Measurements from ENCODE around the gene KIAA1671.

KIAA1671 gene

DNA sequence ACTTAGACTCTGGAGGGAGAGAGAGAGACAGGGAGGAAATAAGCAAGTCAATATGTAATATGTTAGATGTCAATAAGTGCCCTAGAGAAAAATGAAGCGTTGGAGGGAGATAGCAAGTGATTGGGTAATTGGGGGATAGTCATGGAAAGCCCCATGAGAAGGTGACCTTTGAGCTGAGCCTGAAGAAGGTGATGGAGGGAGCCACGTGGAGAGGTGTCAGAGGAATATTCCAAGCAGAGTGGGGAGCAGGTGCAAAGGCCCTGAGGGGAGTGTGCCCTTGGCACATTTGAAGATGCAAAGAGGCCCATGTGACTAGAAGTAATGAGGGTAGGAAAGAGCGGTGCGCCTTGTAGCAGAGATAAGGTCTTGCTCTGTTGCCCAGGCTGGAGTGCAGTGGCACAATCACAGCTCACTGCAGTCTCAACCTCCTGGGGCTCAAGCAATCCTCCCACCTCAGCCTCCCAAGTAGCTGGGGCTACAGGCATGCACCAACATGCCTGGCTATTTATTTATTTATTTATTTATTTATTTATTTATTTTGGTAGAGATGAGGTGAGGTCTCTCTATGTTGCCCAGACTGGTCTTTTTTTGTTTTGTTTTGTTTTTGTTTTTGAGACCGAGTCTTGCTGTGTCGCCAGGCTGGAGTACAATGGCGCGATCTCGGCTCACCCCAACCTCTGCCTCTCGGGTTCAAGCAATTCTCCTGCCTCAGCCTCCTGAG is 8.1 kb upstream of the KIAA1671 start:
- Mint-ChIP-seq H3K36me3 (ENCODE audit: low read depth) (no peaks in the 10 kb centered on the region), H3K4me3 (no peak overlapping the region), H3K27ac (no peak overlapping the region), H3K9me3 (no peaks in the 10 kb centered on the region), H3K27me3 (ENCODE audit: low read depth) (peaks cover 24% of the 10 kb centered on the region), H3K4me1 (ENCODE audit: low read depth) (peaks cover 6% of the 10 kb centered on the region)

DNA sequence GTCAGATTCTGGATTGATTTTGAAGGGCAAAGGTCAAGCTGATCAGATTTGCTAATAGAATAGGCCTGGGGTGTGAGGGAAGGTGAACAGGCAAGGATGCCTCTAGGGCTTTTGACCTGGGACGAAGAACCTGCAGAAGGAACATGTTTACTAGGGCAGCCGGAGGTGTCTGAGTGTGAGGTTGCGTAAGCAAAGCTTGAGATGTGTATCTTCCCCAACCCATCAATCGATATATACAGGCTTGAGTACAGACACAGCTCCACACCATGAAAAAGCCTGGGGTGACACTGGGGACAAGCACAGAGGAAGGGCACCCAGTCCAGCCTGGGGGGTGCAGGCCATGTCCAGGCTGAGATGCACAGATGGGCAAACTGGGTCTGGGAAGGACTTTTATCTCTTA is 7.1 kb upstream of the KIAA1671 start:
- no peak overlapping the region for H3K4me3 Mint-ChIP-seq
- H3K36me3 Mint-ChIP-seq (ENCODE audit: low read depth), result no peaks in the 10 kb centered on the region
- H3K4me1 Mint-ChIP-seq (ENCODE audit: low read depth), result peaks cover 14% of the 10 kb centered on the region
- peaks cover 34% of the 10 kb centered on the region for H3K27me3 Mint-ChIP-seq (ENCODE audit: low read depth)
- H3K27ac Mint-ChIP-seq, result no peak overlapping the region
- no peaks in the 10 kb centered on the region for H3K9me3 Mint-ChIP-seq

DNA sequence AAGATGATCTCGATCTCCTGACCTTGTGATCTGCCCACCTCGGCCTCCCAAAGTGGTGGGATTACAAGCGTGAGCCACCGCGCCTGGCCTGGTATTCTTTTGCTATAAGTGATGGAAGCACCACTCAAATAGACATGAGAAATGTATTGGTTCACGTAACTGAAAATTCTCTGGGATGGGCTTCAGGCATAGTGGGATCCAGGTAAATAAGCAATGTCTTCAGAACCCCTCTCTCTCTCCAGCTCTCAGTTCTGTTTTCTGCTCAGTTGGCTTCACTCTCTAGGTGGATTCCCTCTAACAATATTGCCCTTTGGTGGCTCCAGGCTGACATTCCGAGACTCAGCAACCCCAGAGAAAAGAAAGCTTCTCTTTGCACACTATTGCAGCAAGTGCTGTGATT is 5.1 kb upstream of the KIAA1671 start:
- Mint-ChIP-seq H3K9me3 (no peaks in the 10 kb centered on the region), H3K4me3 (no peak overlapping the region), H3K27ac (no peak overlapping the region), H3K27me3 (ENCODE audit: low read depth) (peaks cover 44% of the 10 kb centered on the region), H3K4me1 (ENCODE audit: low read depth) (peaks cover 22% of the 10 kb centered on the region), H3K36me3 (ENCODE audit: low read depth) (no peaks in the 10 kb centered on the region)

DNA sequence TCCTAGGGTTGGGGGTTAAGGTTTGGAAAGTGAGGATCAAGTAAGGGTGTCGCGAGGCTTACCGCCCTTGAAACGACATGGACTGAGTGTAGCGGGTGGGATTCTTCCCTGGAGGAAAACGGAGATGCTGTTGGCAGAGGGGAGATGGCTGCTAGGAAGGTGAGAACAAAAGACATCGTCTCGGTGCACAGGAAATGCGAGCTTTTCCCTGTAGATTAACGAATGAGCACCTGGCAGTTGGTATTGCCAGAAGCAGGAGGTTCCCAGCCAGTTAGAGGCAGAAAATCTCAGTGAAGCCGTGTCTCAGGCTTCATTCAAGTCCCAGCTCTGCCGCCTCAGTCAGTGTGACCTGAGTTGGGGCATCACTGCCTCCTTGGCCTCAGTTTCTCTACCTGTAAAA is 4.6 kb upstream of the KIAA1671 start:
- Mint-ChIP-seq H3K4me1 (ENCODE audit: low read depth) (peaks cover 22% of the 10 kb centered on the region), H3K9me3 (no peaks in the 10 kb centered on the region), H3K4me3 (no peak overlapping the region), H3K27ac (no peak overlapping the region), H3K27me3 (ENCODE audit: low read depth) (peaks cover 46% of the 10 kb centered on the region), H3K36me3 (ENCODE audit: low read depth) (no peaks in the 10 kb centered on the region)

DNA sequence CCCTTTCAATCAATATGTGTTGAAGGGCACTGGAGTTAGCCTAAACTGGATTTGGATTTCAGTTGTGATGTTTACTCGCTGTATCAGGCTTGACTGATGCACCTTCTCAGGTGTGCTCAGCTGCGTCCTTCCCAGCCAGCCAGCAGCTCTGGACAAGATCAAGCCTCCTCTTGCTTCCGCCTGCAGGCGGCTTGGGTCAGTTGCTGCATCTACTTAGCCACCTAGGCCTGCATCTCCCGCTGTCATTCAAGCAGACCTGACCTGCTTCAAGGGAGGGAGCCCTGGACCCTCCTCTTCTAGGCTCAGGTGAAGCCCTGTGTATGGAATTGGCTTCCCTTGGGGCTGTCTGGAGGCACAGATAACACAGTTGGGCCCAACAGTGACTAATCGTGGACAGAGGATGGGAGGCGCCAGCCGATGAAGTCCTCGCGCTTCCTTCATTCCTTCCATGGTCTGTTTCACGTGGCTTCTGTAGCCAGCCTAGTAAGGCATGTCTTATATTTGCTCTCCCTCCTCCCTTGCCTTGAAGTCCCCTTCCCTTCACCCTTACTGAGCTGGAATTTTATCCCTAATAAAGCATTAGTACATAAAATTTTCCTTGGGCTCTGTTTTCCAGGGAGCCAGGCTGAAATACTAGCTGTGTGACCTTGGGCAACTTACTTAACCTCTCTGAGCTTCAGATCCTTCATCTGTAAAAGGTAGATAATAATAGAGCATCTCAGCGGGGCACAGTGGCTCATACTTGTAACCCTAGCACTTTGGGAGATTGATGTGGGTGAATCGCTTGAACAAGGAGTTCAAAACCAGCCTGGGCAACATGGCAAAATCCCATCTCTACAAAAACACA is 3.9 kb upstream of the KIAA1671 start:
- H3K4me1 Mint-ChIP-seq (ENCODE audit: low read depth), result peaks cover 25% of the 10 kb centered on the region
- H3K27ac Mint-ChIP-seq, result no peak overlapping the region
- H3K27me3 Mint-ChIP-seq (ENCODE audit: low read depth), result peaks cover 51% of the 10 kb centered on the region
- H3K9me3 Mint-ChIP-seq, result no peaks in the 10 kb centered on the region
- no peak overlapping the region for H3K4me3 Mint-ChIP-seq
- H3K36me3 Mint-ChIP-seq (ENCODE audit: low read depth), result peaks cover 1% of the 10 kb centered on the region

DNA sequence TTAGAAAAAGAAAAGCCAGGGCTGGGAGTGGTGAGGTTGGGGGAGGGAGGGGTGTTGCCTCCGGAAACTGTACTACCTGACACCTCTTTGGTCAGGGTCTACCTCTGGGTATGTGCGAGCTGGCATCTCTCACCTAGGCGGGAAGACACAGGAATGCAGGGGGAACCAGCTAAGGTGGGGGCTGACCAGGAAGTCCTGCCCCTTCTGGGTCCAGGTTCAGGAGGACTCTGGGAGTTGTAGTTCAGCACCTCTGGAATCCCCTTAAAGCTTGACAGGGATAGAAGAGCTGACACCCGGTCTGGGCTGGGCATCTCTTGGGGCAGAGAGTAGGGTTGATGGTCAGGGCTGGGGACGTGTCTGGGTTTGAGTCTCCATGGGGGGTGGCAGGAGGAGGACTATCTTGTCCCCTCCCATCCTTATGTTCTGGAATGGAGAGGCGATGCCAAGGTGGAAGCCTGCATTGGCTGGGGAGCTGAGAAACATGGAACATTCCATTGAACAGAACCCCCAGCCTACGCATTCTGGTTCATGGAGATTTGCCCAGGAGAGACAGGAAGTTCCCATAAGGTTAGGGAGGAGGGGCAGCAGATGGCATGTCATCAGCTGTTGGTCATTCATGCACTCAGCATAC is 2.1 kb upstream of the KIAA1671 start:
- Mint-ChIP-seq H3K4me1 (ENCODE audit: low read depth) (peaks cover 25% of the 10 kb centered on the region), H3K4me3 (no peak overlapping the region), H3K36me3 (ENCODE audit: low read depth) (peaks cover 1% of the 10 kb centered on the region), H3K9me3 (no peaks in the 10 kb centered on the region), H3K27ac (no peak overlapping the region), H3K27me3 (ENCODE audit: low read depth) (peaks cover 60% of the 10 kb centered on the region)

DNA sequence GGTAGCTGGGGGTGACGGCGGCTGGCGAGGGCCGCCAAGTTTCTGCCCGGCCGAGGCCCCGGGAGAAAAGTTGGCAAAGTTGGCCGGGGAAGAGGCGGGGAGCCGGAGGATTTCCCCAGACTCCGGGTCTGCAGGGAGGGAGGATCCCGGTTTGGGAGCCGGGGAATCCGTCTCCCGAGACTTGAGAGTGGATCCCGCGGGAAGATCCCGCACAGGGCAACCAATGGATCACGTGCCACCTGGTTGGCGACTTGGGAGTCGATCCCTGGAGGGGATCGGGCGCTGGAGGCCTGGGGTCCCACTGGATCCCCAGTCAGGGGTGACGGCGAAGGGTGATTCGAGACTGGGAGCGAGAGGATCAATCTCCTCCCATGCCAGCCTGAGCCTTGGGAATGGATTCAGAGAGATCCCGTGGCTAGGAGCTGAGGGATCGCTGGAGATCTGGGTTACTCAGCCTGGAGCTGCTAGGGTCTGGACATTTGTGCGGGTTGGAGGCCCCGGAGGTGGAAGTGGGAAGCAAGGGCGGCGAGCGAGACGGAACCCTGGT is 394 bp downstream of the KIAA1671 start:
- Mint-ChIP-seq H3K36me3 (ENCODE audit: low read depth) (peaks cover 1% of the 10 kb centered on the region), H3K4me1 (ENCODE audit: low read depth) (peaks cover 19% of the 10 kb centered on the region), H3K9me3 (no peaks in the 10 kb centered on the region), H3K27me3 (ENCODE audit: low read depth) (peaks cover 62% of the 10 kb centered on the region), H3K27ac (no peak overlapping the region), H3K4me3 (peak overlapping the region; percentile 84)

DNA sequence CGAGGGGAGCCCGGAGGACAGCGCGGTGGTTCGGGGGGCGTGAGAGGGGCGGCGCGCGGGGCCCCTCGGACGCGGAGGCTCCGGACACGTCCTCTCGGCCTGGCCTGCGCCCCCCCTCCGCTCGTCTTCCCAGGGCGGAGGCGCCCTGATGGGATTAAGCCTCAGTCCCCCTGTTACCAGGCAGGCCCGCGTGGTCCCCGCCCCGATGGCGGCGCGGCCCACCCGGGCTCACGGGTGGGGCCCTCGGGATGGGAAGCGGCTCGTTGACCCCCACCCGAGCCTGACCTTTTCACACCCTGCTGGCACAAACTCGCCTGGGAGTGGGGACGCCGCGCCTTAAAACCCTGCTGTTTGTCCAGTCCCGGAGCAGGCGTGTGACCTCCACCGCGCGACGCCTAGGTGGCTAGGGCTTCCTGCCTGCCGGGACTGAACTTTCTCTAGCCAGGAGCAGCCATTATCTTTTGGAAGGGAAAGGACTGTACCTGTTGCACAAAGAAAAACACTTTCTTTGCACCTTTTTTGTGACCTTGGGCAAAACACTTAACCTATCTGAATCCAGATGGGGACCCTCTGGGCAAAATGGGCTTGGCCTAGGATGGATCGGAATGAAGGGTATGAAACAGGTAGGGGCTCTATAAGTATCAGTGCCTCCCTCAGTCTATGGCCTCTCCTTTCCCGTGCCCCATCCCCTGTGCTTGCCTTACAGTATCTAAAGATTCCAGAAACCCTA is 1.0 kb downstream of the KIAA1671 start:
- Mint-ChIP-seq H3K27me3 (ENCODE audit: low read depth) (peaks cover 60% of the 10 kb centered on the region), H3K4me1 (ENCODE audit: low read depth) (peaks cover 19% of the 10 kb centered on the region), H3K27ac (no peak overlapping the region), H3K4me3 (peak overlapping the region; percentile 84), H3K36me3 (ENCODE audit: low read depth) (peaks cover 1% of the 10 kb centered on the region), H3K9me3 (no peaks in the 10 kb centered on the region)

DNA sequence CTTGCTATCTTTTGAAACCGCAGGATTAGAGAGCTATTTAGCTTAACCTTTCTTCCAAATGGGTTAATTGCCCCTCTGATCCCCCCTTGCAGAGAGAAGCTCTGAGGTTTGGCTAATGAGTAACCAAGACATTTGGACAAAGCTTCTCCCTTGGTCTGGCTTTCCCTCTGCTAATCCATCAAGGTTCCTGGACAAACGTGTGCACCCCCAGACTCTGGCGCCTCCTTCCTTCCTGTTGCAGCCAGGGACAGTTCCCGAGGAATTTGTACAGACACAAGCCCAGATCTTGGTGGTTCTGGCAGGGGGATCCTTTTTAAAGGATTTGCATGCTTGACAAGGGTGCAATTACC is 1.6 kb downstream of the KIAA1671 start:
- peaks cover 56% of the 10 kb centered on the region for H3K27me3 Mint-ChIP-seq (ENCODE audit: low read depth)
- H3K4me3 Mint-ChIP-seq, result peak overlapping the region; percentile 70
- H3K27ac Mint-ChIP-seq, result no peak overlapping the region

DNA sequence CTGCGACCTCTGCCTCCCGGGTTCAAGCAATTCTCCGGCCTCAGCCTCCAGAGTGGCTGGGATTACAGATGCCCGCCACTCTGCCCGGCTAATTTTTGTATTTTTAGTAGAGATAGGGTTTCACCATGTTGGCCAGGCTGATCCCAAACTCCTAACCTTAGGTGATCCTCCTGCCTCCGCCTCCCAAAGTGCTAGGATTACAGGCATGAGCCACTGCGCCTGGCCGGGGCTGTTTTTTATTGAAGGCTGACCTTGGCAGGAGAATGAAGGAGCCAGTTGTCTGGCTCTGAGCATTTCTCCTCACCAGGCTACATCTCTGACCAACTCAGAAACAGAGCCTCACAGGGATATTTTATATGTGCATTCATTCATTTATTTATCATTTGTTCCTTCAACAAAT is 2.3 kb downstream of the KIAA1671 start:
- Mint-ChIP-seq H3K4me1 (ENCODE audit: low read depth) (peaks cover 17% of the 10 kb centered on the region), H3K4me3 (no peak overlapping the region), H3K36me3 (ENCODE audit: low read depth) (peaks cover 1% of the 10 kb centered on the region), H3K27ac (no peak overlapping the region), H3K27me3 (ENCODE audit: low read depth) (peaks cover 51% of the 10 kb centered on the region), H3K9me3 (no peaks in the 10 kb centered on the region)

More for the DNA sequence above, 1.6 kb downstream of the KIAA1671 start:
- Mint-ChIP-seq H3K4me1 (ENCODE audit: low read depth) (peaks cover 19% of the 10 kb centered on the region), H3K9me3 (no peaks in the 10 kb centered on the region), H3K36me3 (ENCODE audit: low read depth) (peaks cover 1% of the 10 kb centered on the region)

DNA sequence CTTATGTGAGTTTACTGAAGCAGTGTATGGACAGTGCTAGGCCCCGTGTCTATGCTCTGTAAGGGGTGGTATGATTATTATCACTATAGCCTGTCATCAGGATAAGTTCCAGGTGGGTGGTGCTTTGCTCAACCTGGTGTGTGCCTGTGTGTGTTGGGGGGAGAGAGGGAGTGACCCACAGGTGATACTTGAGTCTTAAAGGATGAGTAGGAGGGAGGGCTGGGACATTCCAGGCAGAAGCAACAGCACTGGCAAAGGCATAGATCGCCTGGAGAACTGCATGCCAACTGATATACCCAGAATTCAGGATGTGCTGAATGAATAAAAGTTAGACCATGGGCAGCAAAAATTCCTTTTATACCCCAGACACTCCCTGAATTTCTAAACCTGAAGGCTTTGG is 4.5 kb downstream of the KIAA1671 start:
- no peak overlapping the region for H3K27ac Mint-ChIP-seq
- peaks cover 48% of the 10 kb centered on the region for H3K27me3 Mint-ChIP-seq (ENCODE audit: low read depth)
- H3K4me1 Mint-ChIP-seq (ENCODE audit: low read depth), result peaks cover 5% of the 10 kb centered on the region
- no peaks in the 10 kb centered on the region for H3K9me3 Mint-ChIP-seq
- no peak overlapping the region for H3K4me3 Mint-ChIP-seq
- H3K36me3 Mint-ChIP-seq (ENCODE audit: low read depth), result peaks cover 3% of the 10 kb centered on the region

DNA sequence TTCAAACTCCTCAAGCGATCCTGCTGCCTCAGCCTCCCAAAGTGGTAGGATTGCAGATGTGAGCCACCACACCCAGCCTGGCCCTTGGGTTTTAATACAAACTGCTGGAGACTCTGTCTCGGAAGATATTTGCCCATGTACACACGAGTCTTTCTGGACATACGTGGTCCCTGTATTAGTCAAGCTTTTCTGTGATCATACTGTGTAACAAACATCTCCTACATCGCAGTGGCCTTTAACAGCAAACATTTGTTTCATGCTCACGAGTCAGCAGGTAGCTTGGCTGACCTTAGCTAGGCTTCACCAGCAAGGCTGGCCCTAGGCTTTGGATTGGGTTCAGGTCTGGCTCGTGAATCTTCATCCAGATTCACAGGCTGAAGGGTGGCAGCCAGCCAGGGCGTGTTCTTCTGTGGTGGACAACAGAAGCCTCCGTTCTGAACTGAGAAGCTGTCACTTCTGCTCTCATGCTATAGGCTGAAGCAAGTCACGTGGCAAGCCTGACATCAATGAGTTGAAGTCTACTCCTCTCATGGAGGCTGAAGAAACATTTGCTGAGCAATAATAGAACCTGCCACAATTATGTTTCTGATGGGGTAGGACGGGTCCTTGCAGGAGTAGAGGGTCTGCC is 8.8 kb downstream of the KIAA1671 start:
- peaks cover 2% of the 10 kb centered on the region for H3K4me1 Mint-ChIP-seq (ENCODE audit: low read depth)
- no peak overlapping the region for H3K4me3 Mint-ChIP-seq
- H3K36me3 Mint-ChIP-seq (ENCODE audit: low read depth), result peaks cover 2% of the 10 kb centered on the region
- H3K27ac Mint-ChIP-seq, result no peak overlapping the region
- H3K27me3 Mint-ChIP-seq (ENCODE audit: low read depth), result peaks cover 18% of the 10 kb centered on the region
- no peaks in the 10 kb centered on the region for H3K9me3 Mint-ChIP-seq

DNA sequence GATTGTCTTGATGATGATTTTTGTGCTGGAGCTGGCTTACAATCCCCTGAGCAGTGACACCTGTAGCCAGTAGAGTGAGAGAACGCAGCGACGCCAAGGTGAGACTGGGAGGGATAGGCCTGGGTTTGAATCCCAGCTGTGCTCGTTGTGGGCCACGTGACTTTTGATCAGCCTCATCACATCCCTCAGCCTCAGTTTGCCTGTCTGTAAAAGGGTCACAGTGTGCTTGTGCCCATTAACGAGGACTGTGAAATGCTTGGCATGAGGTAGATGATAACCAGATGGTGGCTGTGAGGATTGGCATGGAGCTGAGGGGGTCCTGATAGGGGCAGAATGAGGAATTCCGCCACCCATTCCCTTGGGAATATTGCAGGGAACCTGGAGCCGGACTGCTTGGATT is 9.6 kb downstream of the KIAA1671 start:
- peaks cover 2% of the 10 kb centered on the region for H3K4me1 Mint-ChIP-seq (ENCODE audit: low read depth)
- H3K4me3 Mint-ChIP-seq, result no peak overlapping the region
- H3K27ac Mint-ChIP-seq, result no peak overlapping the region
- H3K27me3 Mint-ChIP-seq (ENCODE audit: low read depth), result peaks cover 13% of the 10 kb centered on the region
- H3K36me3 Mint-ChIP-seq (ENCODE audit: low read depth), result peaks cover 2% of the 10 kb centered on the region
- no peaks in the 10 kb centered on the region for H3K9me3 Mint-ChIP-seq

DNA sequence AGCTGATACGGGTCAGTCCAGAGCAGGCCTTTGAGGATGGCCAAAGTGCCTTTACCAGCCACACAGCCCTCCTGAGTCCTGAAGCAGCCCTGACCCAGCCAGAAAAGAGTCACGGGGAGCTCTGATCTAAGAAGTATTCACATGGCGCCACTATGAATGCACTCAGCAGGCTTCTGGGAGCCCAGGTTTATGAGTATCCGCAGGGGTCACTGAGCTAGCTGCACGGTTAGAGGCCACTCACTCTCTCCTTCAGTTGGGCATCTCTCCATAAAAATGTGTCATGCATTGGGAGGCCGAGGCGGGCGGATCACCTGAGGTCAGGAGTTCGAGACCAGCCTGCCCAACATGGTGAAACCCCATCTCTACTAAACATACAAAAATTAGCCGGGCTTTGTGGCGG is 10.3 kb downstream of the KIAA1671 start:
- no peak overlapping the region for H3K4me3 Mint-ChIP-seq
- H3K4me1 Mint-ChIP-seq (ENCODE audit: low read depth), result peaks cover 2% of the 10 kb centered on the region
- H3K9me3 Mint-ChIP-seq, result no peaks in the 10 kb centered on the region
- H3K27ac Mint-ChIP-seq, result no peak overlapping the region
- H3K27me3 Mint-ChIP-seq (ENCODE audit: low read depth), result peaks cover 12% of the 10 kb centered on the region
- peaks cover 2% of the 10 kb centered on the region for H3K36me3 Mint-ChIP-seq (ENCODE audit: low read depth)

All from T-helper 1 cell treated with Interleukin-12 subunit alpha and Interleukin-12 subunit beta and Interleukin-4 antibody, amounts not matched to agents 30 μg/mL and 1 μg/mL, for 36 hours (primary cell).